ENCODE data around the gene CPXM2.

CPXM2 gene

GRCh38 chr10:123838596-123839310 is 52.9 kb downstream of the CPXM2 start:
- in situ Hi-C loops (cut with MboI; ENCODE audit: low pct_unique_long_range_greater_than_20kb, low sequenced_read_pairs, unreplicated experiment), result no loop called here
- no peak for DNase-seq (ENCODE audit: low spot score)
- TF ChIP-seq CTCF (IDR thresholded peaks at IDR 0.05; ENCODE audit: extremely low read depth, insufficient read depth, missing control alignments), result no peak

- in situ Hi-C loops (cut with MboI; ENCODE audit: low pct_unique_long_range_greater_than_20kb, low sequenced_read_pairs, unreplicated experiment), result no loop called here
- no peak for TF ChIP-seq CTCF (IDR thresholded peaks at IDR 0.05; ENCODE audit: extremely low read depth, insufficient read depth, missing control alignments)
- DNase-seq (ENCODE audit: low spot score), result no peak
These were observed 53.9 kb downstream of the CPXM2 start for GRCh38 chr10:123837756-123838155.

- TF ChIP-seq CTCF (IDR thresholded peaks at IDR 0.05; ENCODE audit: extremely low read depth, insufficient read depth, missing control alignments), result no peak
- DNase-seq (ENCODE audit: low spot score), result no peak
- in situ Hi-C loops (cut with MboI; ENCODE audit: low pct_unique_long_range_greater_than_20kb, low sequenced_read_pairs, unreplicated experiment), result no loop called here
These were observed 55.0 kb downstream of the CPXM2 start for GRCh38 chr10:123836418-123837145.

GRCh38 chr10:123835575-123835974 is 56.0 kb downstream of the CPXM2 start:
- DNase-seq (ENCODE audit: low spot score), result peak; percentile 65
- TF ChIP-seq CTCF (IDR thresholded peaks at IDR 0.05; ENCODE audit: extremely low read depth, insufficient read depth, missing control alignments), result no peak
- in situ Hi-C loops (cut with MboI; ENCODE audit: low pct_unique_long_range_greater_than_20kb, low sequenced_read_pairs, unreplicated experiment), result no loop called here

GRCh38 chr10:123833170-123833850 is 58.3 kb downstream of the CPXM2 start:
- in situ Hi-C loops (cut with MboI; ENCODE audit: low pct_unique_long_range_greater_than_20kb, low sequenced_read_pairs, unreplicated experiment), result no loop called here
- no peak for TF ChIP-seq CTCF (IDR thresholded peaks at IDR 0.05; ENCODE audit: extremely low read depth, insufficient read depth, missing control alignments)
- DNase-seq (ENCODE audit: low spot score), result no peak

- TF ChIP-seq CTCF (IDR thresholded peaks at IDR 0.05; ENCODE audit: extremely low read depth, insufficient read depth, missing control alignments), result no peak
- in situ Hi-C loops (cut with MboI; ENCODE audit: low pct_unique_long_range_greater_than_20kb, low sequenced_read_pairs, unreplicated experiment), result no loop called here
These were observed 60.3 kb downstream of the CPXM2 start for GRCh38 chr10:123831259-123831658.

More at GRCh38 chr10:123831259-123831658, 60.3 kb downstream of the CPXM2 start:
- DNase-seq (ENCODE audit: low spot score), result no peak

Data from GM13977 (cell line).